CD4-positive, CD25-positive, alpha-beta regulatory T cell (primary cell): ENCODE measurements around the gene KCNA3. TPM values are rescaled to one million over a fixed set of nuclear protein-coding genes. Genes with fewer than 3 reads are reported as not detected.
A peak's percentile ranks its signal among the peaks of the same experiment; 100 is the strongest.

Experiments
- ATAC-seq, 2 donors: fragments of 150-1000 bp; cut with Tn5 transposase; one replicate each; pipeline ENCODE4 v1.10.0; 2021; ENCODE audit warnings: low read depth in 2 of 2, moderate number of reproducible peaks in 2 of 2, moderate library complexity in 1 of 2
- DNase-seq, 3 donors: peaks; one replicate each; pipeline versions ENCODE4 v3.0.0 to v3.0.0-alpha.2; 2012 to 2022; ENCODE audit warnings: mixed read lengths in 1 of 3
- H3K27ac ChIP-seq: one replicate; pipeline ENCODE4 v1.7.0; 2013; ENCODE audit warnings: mild to moderate bottlenecking, low read length; ENCODE audit not compliant: insufficient read depth, poor library complexity, severe bottlenecking
- H3K27me3 ChIP-seq: one replicate; pipeline ENCODE4 v1.7.0; 2013; ENCODE audit warnings: low read length; ENCODE audit not compliant: control insufficient read depth, insufficient read depth
- H3K36me3 ChIP-seq: one replicate; pipeline ENCODE4 v1.7.0; 2013; ENCODE audit warnings: mild to moderate bottlenecking, low read length, moderate library complexity; ENCODE audit not compliant: control insufficient read depth, insufficient read depth
- H3K4me1 ChIP-seq: 2 replicates; pipeline ENCODE4 v1.7.0; 2013; ENCODE audit warnings: mild to moderate bottlenecking, low read length; ENCODE audit not compliant: insufficient read depth, control insufficient read depth, poor library complexity, severe bottlenecking
- H3K4me3 ChIP-seq: one replicate; pipeline ENCODE4 v1.7.0; 2013; ENCODE audit warnings: low read depth, mild to moderate bottlenecking, low read length, moderate library complexity
- H3K9me3 ChIP-seq, 2 experiments: 1 replicate in 1 of 2; 2 replicates in 1 of 2; pipeline ENCODE4 v1.7.0; 2013; ENCODE audit warnings: low read length in 2 of 2, mild to moderate bottlenecking in 1 of 2, moderate library complexity in 1 of 2; ENCODE audit not compliant: control insufficient read depth in 2 of 2
- H3K27ac Mint-ChIP-seq, 3 donors: one replicate each; pipeline ENCODE4 v1.8.0; 2020 to 2022; ENCODE audit warnings: mild to moderate bottlenecking in 3 of 3, mixed read lengths in 3 of 3, moderate library complexity in 2 of 3
- H3K27me3 Mint-ChIP-seq: one replicate; pipeline ENCODE4 v1.8.0; 2022; ENCODE audit warnings: mild to moderate bottlenecking, mixed read lengths
- H3K36me3 Mint-ChIP-seq: one replicate; pipeline ENCODE4 v1.8.0; 2020; ENCODE audit warnings: mixed read lengths
- H3K4me1 Mint-ChIP-seq, 4 donors: one replicate each; pipeline ENCODE4 v1.8.0; 2020 to 2022; ENCODE audit warnings: mixed read lengths in 4 of 4, mild to moderate bottlenecking in 1 of 4
- H3K4me3 Mint-ChIP-seq, 4 donors: one replicate each; pipeline ENCODE4 v1.8.0; 2020 to 2022; ENCODE audit warnings: mild to moderate bottlenecking in 4 of 4, mixed read lengths in 4 of 4, moderate library complexity in 3 of 4
- H3K9me3 Mint-ChIP-seq, 7 donors: one replicate each; pipeline ENCODE4 v1.8.0; 2020 to 2022; ENCODE audit warnings: mixed read lengths in 7 of 7, mild to moderate bottlenecking in 3 of 7, moderate library complexity in 2 of 7
- polyA plus RNA-seq, 4 donors: library from polyadenylated mRNA; unstranded; fragments of 300-500 nt; fragmentation: Illumina TruSeq; gene quantifications; one replicate each; pipeline ENCODE4 v1.2.3, GENCODE V29; 2021
- total RNA-seq: library from RNA; stranded (reverse); gene quantifications from one replicate; pipeline ENCODE4 v1.2.3, GENCODE V29; 2022

Gene KCNA3
- total and polyA plus RNA-seq, 5 donors from 2014 or later = 61.6 to 120 (median 86.3) TPM

- peak overlapping the region in 1 of 3 donors; percentile 68 for H3K27ac Mint-ChIP-seq
- no peaks in the 10 kb centered on the region for H3K27me3 Mint-ChIP-seq
- H3K9me3 Mint-ChIP-seq = no peaks in the 10 kb centered on the region
- Histone ChIP-seq H3K9me3 (no peaks in the 10 kb centered on the region), H3K36me3 (peaks cover under 1% of the 10 kb centered on the region), H3K4me1 (peaks cover 28% of the 10 kb centered on the region), H3K4me3 (no peak overlapping the region), H3K27me3 (no peaks in the 10 kb centered on the region), H3K27ac (no peak overlapping the region)
- no peak overlapping the region for H3K4me3 Mint-ChIP-seq
- H3K36me3 Mint-ChIP-seq = peaks cover 4% of the 10 kb centered on the region
- H3K4me1 Mint-ChIP-seq = peaks cover 23 to 35% (median 25%) of the 10 kb centered on the region in 4 donors
- no peak for DNase-seq
- ATAC-seq = no peak
These were observed 24.1 kb downstream of the KCNA3 start for GRCh38 chr1:110650609-110651008.

DNA sequence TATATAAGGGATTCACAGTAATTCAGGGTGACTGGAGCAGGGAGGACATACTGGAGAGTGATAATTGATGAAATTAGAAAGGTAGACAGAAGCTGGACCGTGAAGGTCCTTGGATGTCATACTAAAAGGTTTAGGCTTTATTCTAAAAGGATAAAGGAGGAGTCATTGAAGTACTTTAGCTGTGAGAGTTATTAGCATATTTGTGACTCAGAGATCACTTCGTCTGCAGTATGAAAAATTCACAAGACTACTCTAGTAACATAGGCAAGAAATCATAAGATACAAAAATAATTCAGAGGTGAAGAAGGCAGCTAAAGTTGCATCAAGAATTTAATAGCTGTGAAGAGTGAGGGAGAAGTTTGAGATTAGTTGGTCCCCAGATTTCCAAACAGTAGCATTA is 26.3 kb downstream of the KCNA3 start:
- H3K27ac Mint-ChIP-seq = no peak overlapping the region
- H3K36me3 Mint-ChIP-seq = peaks cover 4% of the 10 kb centered on the region
- no peaks in the 10 kb centered on the region for H3K27me3 Mint-ChIP-seq
- no peaks in the 10 kb centered on the region for H3K9me3 Mint-ChIP-seq
- no peaks in the 10 kb centered on the region for H3K36me3 ChIP-seq
- no peak for DNase-seq
- no peaks in the 10 kb centered on the region for H3K27me3 ChIP-seq
- H3K4me1 Mint-ChIP-seq = peaks cover 15 to 35% (median 24%) of the 10 kb centered on the region in 4 donors
- no peak overlapping the region for H3K27ac ChIP-seq
- H3K4me3 Mint-ChIP-seq = no peak overlapping the region
- no peak for ATAC-seq
- H3K9me3 ChIP-seq = no peaks in the 10 kb centered on the region
- no peak overlapping the region for H3K4me3 ChIP-seq
- H3K4me1 ChIP-seq = peaks cover 28% of the 10 kb centered on the region

GRCh38 chr1:110647254-110647891 is 27.4 kb downstream of the KCNA3 start:
- Mint-ChIP-seq H3K4me1 (peaks cover 14 to 45% (median 26%) of the 10 kb centered on the region in 4 donors), H3K9me3 (no peaks in the 10 kb centered on the region), H3K27ac (peak overlapping the region in 1 of 3 donors; percentile 1), H3K27me3 (no peaks in the 10 kb centered on the region), H3K36me3 (no peaks in the 10 kb centered on the region), H3K4me3 (peak overlapping the region in 1 of 4 donors; percentile 49)
- Histone ChIP-seq H3K27ac (no peak overlapping the region), H3K4me1 (peaks cover 38% of the 10 kb centered on the region), H3K4me3 (peak overlapping the region; percentile 58), H3K27me3 (no peaks in the 10 kb centered on the region), H3K9me3 (no peaks in the 10 kb centered on the region), H3K36me3 (no peaks in the 10 kb centered on the region)
- peak in 1 of 3 donors; percentile 61 for DNase-seq
- peak in 1 of 2 donors; percentile 23 for ATAC-seq

DNA sequence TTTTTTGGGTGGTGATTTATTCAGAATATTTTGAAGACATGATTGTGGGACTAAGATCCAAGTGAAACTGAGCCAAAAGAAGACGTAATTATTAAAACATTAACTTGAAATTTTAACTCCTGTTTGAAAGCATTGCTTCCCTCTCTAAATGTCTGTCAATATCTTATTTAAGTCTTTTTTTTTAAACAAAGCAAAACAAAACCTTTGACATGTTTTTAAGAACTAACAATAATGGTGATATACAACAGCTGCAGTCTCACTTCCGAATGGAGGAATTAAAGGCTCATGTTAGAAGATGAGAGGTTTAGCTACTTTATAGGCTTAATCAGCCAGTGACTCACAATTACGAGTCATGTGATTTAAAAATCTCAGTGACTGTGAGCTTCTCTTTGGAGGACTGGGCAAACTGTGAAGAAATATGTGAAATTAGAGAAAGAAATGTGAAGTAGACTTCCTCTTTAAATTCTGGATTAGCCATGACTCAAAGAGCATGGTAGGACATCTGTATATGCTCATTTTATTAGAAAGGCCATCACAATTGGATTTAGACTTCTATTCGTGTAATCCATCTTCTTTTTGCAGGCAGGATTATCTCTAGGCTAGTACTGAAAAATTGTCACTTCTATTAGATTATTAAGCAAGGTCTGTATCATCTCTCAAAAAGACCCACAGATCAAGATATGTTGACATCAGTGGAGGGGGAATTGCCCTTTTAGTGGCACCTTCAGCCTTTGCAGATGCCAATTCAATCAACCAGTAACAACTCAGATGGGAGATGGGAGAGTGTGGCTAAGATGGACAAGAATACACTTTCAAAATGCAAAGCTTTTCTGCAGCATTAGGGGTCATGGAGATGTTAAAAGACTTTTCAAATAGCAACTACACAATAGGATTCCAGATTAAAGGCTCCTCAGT is 28.7 kb downstream of the KCNA3 start:
- peaks cover 0 to 8% (median 0%) of the 10 kb centered on the region in 7 donors for H3K9me3 Mint-ChIP-seq
- ATAC-seq = peak in 1 of 2 donors; percentile 36
- Histone ChIP-seq H3K27me3 (no peaks in the 10 kb centered on the region), H3K4me1 (peaks cover 50% of the 10 kb centered on the region), H3K9me3 (no peaks in the 10 kb centered on the region), H3K36me3 (no peaks in the 10 kb centered on the region), H3K27ac (no peak overlapping the region), H3K4me3 (peak overlapping the region; percentile 17)
- no peak for DNase-seq
- peaks cover 17 to 58% (median 35%) of the 10 kb centered on the region in 4 donors for H3K4me1 Mint-ChIP-seq
- peak overlapping the region; percentile 20 to 46 (median 33) for H3K27ac Mint-ChIP-seq
- H3K36me3 Mint-ChIP-seq = no peaks in the 10 kb centered on the region
- no peaks in the 10 kb centered on the region for H3K27me3 Mint-ChIP-seq
- peak overlapping the region in 1 of 4 donors; percentile 68 for H3K4me3 Mint-ChIP-seq

DNA sequence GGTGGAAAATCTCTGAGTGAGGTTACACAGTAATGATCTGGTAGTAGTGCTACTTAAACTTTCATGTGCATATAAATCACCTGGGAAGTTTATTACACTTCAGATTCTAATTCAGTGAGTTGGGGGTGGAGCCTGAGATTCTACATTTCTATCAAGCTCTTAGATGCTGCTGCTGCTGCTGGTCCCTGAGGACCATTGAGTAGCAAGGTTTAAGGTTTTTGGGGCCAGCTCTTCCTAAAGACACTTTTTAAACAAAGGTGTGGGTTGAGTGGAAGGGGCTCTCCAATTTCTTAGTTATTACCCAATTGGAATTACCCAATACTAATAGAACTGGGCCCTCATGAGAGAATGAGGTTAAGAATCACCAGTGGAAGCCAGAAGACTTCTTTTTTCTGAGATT is 29.5 kb downstream of the KCNA3 start:
- Histone ChIP-seq H3K36me3 (no peaks in the 10 kb centered on the region), H3K27ac (no peak overlapping the region), H3K4me1 (peaks cover 51% of the 10 kb centered on the region), H3K27me3 (no peaks in the 10 kb centered on the region), H3K9me3 (no peaks in the 10 kb centered on the region), H3K4me3 (no peak overlapping the region)
- ATAC-seq = no peak
- no peak overlapping the region for H3K27ac Mint-ChIP-seq
- H3K4me1 Mint-ChIP-seq = peaks cover 20 to 57% (median 40%) of the 10 kb centered on the region in 4 donors
- H3K9me3 Mint-ChIP-seq = peaks cover 0 to 8% (median 2%) of the 10 kb centered on the region in 7 donors
- no peak for DNase-seq
- H3K27me3 Mint-ChIP-seq = no peaks in the 10 kb centered on the region
- peaks cover 3% of the 10 kb centered on the region for H3K36me3 Mint-ChIP-seq
- no peak overlapping the region for H3K4me3 Mint-ChIP-seq

- DNase-seq (no peak), ATAC-seq (no peak)
- no peak overlapping the region for H3K27ac ChIP-seq
- H3K36me3 ChIP-seq = no peaks in the 10 kb centered on the region
- no peak overlapping the region for H3K4me3 ChIP-seq
- H3K27me3 ChIP-seq = no peaks in the 10 kb centered on the region
- H3K4me3 Mint-ChIP-seq = no peak overlapping the region
- H3K4me1 ChIP-seq = peaks cover 51% of the 10 kb centered on the region
- H3K27ac Mint-ChIP-seq = peak overlapping the region in 1 of 3 donors; percentile 36
- H3K9me3 Mint-ChIP-seq = peaks cover 0 to 8% (median 2%) of the 10 kb centered on the region in 7 donors
- H3K27me3 Mint-ChIP-seq = no peaks in the 10 kb centered on the region
- H3K9me3 ChIP-seq = no peaks in the 10 kb centered on the region
- peaks cover 6% of the 10 kb centered on the region for H3K36me3 Mint-ChIP-seq
- peaks cover 30 to 70% (median 51%) of the 10 kb centered on the region in 4 donors for H3K4me1 Mint-ChIP-seq
These were observed 30.8 kb downstream of the KCNA3 start for GRCh38 chr1:110643879-110644472.

GRCh38 chr1:110639724-110640386 is 34.9 kb downstream of the KCNA3 start:
- no peaks in the 10 kb centered on the region for H3K27me3 ChIP-seq
- Mint-ChIP-seq H3K4me1 (peaks cover 39 to 86% (median 73%) of the 10 kb centered on the region in 4 donors), H3K27ac (peak overlapping the region; percentile 7 to 72 (median 48)), H3K27me3 (no peaks in the 10 kb centered on the region), H3K9me3 (peaks cover 0 to 8% (median 2%) of the 10 kb centered on the region in 7 donors), H3K36me3 (peaks cover 6% of the 10 kb centered on the region), H3K4me3 (peak overlapping the region in 2 of 4 donors; percentile 15 to 69)
- peaks cover 66% of the 10 kb centered on the region for H3K4me1 ChIP-seq
- DNase-seq (no peak), ATAC-seq (no peak)
- H3K4me3 ChIP-seq = no peak overlapping the region
- H3K27ac ChIP-seq = no peak overlapping the region
- H3K9me3 ChIP-seq = no peaks in the 10 kb centered on the region
- H3K36me3 ChIP-seq = no peaks in the 10 kb centered on the region
